ENCODE measurements around the gene CORO7. TPM values are rescaled to one million over a fixed set of nuclear protein-coding genes. Genes with fewer than 3 reads are reported as not detected.

The CORO7 gene
- total RNA-seq, 1 experiment from 2014 or later = 14.3 TPM

DNA sequence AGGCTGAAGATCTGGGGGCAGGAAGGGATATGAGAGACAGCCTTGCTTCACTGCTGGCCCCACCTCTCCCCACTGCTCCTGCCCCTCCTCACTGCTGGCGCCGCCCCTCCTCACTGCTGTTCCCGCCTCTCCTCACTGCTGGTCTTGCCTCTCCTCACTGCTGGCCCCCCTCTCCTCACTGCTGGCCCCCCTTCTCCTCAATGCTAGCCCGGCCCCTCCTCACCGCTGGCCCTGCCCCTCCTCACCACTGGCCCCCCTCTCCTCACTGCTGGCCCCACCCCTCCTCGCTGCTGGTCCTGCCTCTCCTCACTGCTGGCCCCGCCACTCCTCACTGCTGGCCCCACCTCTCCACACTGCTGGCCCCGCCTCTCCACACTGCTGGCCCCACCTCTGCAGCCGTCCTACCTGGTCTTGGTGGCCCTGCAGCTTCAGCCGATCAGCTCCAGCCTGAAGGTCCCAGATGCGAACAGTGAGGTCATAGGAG is 55.8 kb downstream of the CORO7 start:
- H3K9me2 ChIP-seq (replicated peaks; ENCODE audit: low read length) = no peaks in the 10 kb centered on the region
- H3K4me2 ChIP-seq (ENCODE audit: low read length) = no peak overlapping the region
- no peaks in the 10 kb centered on the region for H3K36me3 ChIP-seq (ENCODE audit: low read depth, low read length)
- H3K9me3 ChIP-seq (ENCODE audit: low read length) = no peaks in the 10 kb centered on the region
- DNase-seq (no peak), ATAC-seq (peak; percentile 87)
- no peaks in the 10 kb centered on the region for H4K20me1 ChIP-seq (ENCODE audit: low read length)
- no peak for TF ChIP-seq EZH2 (IDR thresholded peaks at IDR 0.05; ENCODE audit: low read length, unreplicated experiment)
- TF ChIP-seq, protein P1, sequence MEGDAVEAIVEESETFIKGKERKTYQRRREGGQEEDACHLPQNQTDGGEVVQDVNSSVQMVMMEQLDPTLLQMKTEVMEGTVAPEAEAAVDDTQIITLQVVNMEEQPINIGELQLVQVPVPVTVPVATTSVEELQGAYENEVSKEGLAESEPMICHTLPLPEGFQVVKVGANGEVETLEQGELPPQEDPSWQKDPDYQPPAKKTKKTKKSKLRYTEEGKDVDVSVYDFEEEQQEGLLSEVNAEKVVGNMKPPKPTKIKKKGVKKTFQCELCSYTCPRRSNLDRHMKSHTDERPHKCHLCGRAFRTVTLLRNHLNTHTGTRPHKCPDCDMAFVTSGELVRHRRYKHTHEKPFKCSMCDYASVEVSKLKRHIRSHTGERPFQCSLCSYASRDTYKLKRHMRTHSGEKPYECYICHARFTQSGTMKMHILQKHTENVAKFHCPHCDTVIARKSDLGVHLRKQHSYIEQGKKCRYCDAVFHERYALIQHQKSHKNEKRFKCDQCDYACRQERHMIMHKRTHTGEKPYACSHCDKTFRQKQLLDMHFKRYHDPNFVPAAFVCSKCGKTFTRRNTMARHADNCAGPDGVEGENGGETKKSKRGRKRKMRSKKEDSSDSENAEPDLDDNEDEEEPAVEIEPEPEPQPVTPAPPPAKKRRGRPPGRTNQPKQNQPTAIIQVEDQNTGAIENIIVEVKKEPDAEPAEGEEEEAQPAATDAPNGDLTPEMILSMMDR (conservative IDR thresholded peaks at IDR 0.05; ENCODE audit: low read depth, low read length) = no peak
- no peak for TF ChIP-seq EZH2phosphoT487 (IDR thresholded peaks at IDR 0.05; ENCODE audit: borderline replicate concordance, low read length)
- intact Hi-C loops (cut with micrococcal nuclease) = no loop called here
- POLR2A ChIA-PET (ENCODE audit: unreplicated experiment) = no interaction called here
- no peaks in the 10 kb centered on the region for H3K79me2 ChIP-seq (ENCODE audit: low read length)
- no peaks in the 10 kb centered on the region for H3K27me3 ChIP-seq (ENCODE audit: low read length)
- H3K27ac ChIP-seq (ENCODE audit: low read length) = no peak overlapping the region
- no peak overlapping the region for H3K4me3 ChIP-seq (ENCODE audit: low read length)
- H2AFZ ChIP-seq (ENCODE audit: low read length) = no peak overlapping the region
- H3F3A ChIP-seq (ENCODE audit: low read length, unreplicated experiment) = no peaks in the 10 kb centered on the region
- CTCF ChIA-PET = no interaction called here
- no TSS peak for BruUV-seq (replicated peaks)
- H3K9ac ChIP-seq (ENCODE audit: low read length) = no peak overlapping the region
- H3K4me1 ChIP-seq (ENCODE audit: insufficient read depth, low read length) = no peaks in the 10 kb centered on the region

DNA sequence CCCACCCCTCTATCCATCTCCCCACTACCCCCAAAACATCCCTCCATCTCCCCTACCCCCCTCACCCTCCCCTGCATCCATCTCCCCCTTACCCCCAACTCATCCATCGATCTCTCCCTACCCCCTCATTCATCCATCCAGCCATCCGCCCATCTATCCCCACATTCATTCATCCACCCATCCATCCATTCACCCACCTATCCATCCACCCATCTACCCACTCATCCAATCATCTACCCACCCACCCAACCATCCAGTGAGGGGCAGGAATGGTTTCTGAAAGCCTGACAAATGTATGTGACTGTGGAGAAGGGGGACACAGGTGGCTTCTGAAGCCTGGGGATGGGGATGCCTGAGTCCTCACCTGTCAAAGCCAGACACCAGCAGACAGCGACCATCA is 56.5 kb downstream of the CORO7 start:
- no TSS peak for BruUV-seq (replicated peaks)
- H3K4me1 ChIP-seq (ENCODE audit: insufficient read depth, low read length) = no peaks in the 10 kb centered on the region
- H3K36me3 ChIP-seq (ENCODE audit: low read depth, low read length) = no peaks in the 10 kb centered on the region
- no peaks in the 10 kb centered on the region for H3K9me3 ChIP-seq (ENCODE audit: low read length)
- TF ChIP-seq EZH2phosphoT487 (IDR thresholded peaks at IDR 0.05; ENCODE audit: borderline replicate concordance, low read length) (no peak), EZH2 (IDR thresholded peaks at IDR 0.05; ENCODE audit: low read length, unreplicated experiment) (no peak)
- TF ChIP-seq, protein P1 (conservative IDR thresholded peaks at IDR 0.05; ENCODE audit: low read depth, low read length) = no peak
- ATAC-seq = no peak
- no peak overlapping the region for H3K4me3 ChIP-seq (ENCODE audit: low read length)
- H3K79me2 ChIP-seq (ENCODE audit: low read length) = no peaks in the 10 kb centered on the region
- H2AFZ ChIP-seq (ENCODE audit: low read length) = no peak overlapping the region
- H3K9ac ChIP-seq (ENCODE audit: low read length) = no peak overlapping the region
- H4K20me1 ChIP-seq (ENCODE audit: low read length) = no peaks in the 10 kb centered on the region
- intact Hi-C loops (cut with micrococcal nuclease) = loop anchor here (2.0 kb wide), 1 partner anchor 43 kb away; no protein-coding TSS in a partner anchor
- H3K9me2 ChIP-seq (replicated peaks; ENCODE audit: low read length) = no peaks in the 10 kb centered on the region
- H3K27me3 ChIP-seq (ENCODE audit: low read length) = no peaks in the 10 kb centered on the region
- no peaks in the 10 kb centered on the region for H3F3A ChIP-seq (ENCODE audit: low read length, unreplicated experiment)
- no peak overlapping the region for H3K4me2 ChIP-seq (ENCODE audit: low read length)
- CTCF ChIA-PET = no interaction called here
- no peak for DNase-seq
- H3K27ac ChIP-seq (ENCODE audit: low read length) = no peak overlapping the region
- POLR2A ChIA-PET (ENCODE audit: unreplicated experiment) = no interaction called here

DNA sequence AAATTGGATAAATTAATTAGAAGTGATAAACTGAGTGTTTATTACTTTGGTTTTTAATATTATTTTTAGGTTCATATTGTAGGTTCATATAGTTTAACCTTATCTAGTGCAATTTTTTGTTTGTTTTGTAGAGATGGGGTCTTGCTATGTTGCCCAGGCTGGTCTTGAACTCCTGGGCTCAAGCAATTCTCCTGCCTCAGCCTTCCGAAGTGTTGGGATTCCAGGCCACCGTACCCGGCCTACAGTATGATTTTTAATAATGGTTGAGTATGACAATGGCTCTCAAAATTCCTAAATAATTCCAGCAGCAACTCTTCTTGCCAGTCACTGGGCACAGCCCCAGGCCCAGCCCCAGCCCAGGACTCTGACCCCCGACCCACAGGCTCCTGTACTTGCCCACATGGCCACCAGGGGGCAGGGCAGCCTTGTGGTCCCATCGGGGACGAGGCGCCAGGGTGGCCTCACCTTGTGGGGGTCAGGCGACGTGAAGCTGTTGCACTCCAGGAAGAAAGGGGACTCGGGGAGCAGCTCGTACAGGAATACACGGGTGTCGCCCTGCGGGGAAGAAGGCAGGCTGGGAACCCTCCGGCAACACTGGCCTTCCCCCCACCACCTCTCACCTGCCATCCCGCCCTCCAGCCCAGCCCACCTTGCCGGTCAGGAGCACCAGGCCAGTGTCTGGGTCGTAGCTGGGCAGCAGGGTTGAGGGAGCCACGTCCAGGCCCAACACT is 57.4 kb downstream of the CORO7 start:
- Histone ChIP-seq H3K9me3 (ENCODE audit: low read length) (no peaks in the 10 kb centered on the region), H4K20me1 (ENCODE audit: low read length) (no peaks in the 10 kb centered on the region), H3K79me2 (ENCODE audit: low read length) (no peaks in the 10 kb centered on the region), H3K4me1 (ENCODE audit: insufficient read depth, low read length) (no peaks in the 10 kb centered on the region), H3K27ac (ENCODE audit: low read length) (no peak overlapping the region), H3K4me3 (ENCODE audit: low read length) (no peak overlapping the region), H3K27me3 (ENCODE audit: low read length) (no peaks in the 10 kb centered on the region), H3K9me2 (replicated peaks; ENCODE audit: low read length) (no peaks in the 10 kb centered on the region), H3K9ac (ENCODE audit: low read length) (no peak overlapping the region), H3F3A (ENCODE audit: low read length, unreplicated experiment) (no peaks in the 10 kb centered on the region), H3K36me3 (ENCODE audit: low read depth, low read length) (no peaks in the 10 kb centered on the region), H2AFZ (ENCODE audit: low read length) (no peak overlapping the region), H3K4me2 (ENCODE audit: low read length) (no peak overlapping the region)
- intact Hi-C loops (cut with micrococcal nuclease) = loop anchor here (2.0 kb wide), 1 partner anchor 44 kb away; no protein-coding TSS in a partner anchor
- CTCF ChIA-PET = interaction anchor here (0.6 kb wide), 1 partner anchor 146 kb away, joined by 3 read pairs; no protein-coding TSS in a partner anchor
- POLR2A ChIA-PET (ENCODE audit: unreplicated experiment) = no interaction called here
- ATAC-seq = peak; percentile 62
- BruUV-seq (replicated peaks) = no TSS peak
- peak; percentile 52 for DNase-seq
- TF ChIP-seq EZH2 (IDR thresholded peaks at IDR 0.05; ENCODE audit: low read length, unreplicated experiment) (no peak), EZH2phosphoT487 (IDR thresholded peaks at IDR 0.05; ENCODE audit: borderline replicate concordance, low read length) (no peak)
- TF ChIP-seq, protein P1 (conservative IDR thresholded peaks at IDR 0.05; ENCODE audit: low read depth, low read length) = peak; percentile 91
